ENCODE results near the gene TPX2.

Gene TPX2

GRCh38 chr20:31698803-31699718 is 40.0 kb upstream of the TPX2 start:
- Histone ChIP-seq H3K27me3 (ENCODE audit: insufficient read depth, poor library complexity, severe bottlenecking) (no peaks in the 10 kb centered on the region), H3K4me1 (ENCODE audit: insufficient read depth, poor library complexity, severe bottlenecking) (peaks cover 80% of the 10 kb centered on the region), H3K9me3 (ENCODE audit: severe bottlenecking) (no peaks in the 10 kb centered on the region), H3K27ac (ENCODE audit: poor library complexity, severe bottlenecking) (peak overlapping the region; percentile 99), H3K36me3 (ENCODE audit: low read depth) (peaks cover 98% of the 10 kb centered on the region), H3K4me3 (ENCODE audit: severe bottlenecking) (no peak overlapping the region)
- ATAC-seq (ENCODE audit: low read depth) (peak; percentile 91), DNase-seq (ENCODE audit: low spot score) (peak; percentile 95)
- TF ChIP-seq CTCF (IDR thresholded peaks at IDR 0.05; ENCODE audit: poor library complexity, severe bottlenecking), result no peak

GRCh38 chr20:31699801-31700728 is 39.0 kb upstream of the TPX2 start:
- no peak for TF ChIP-seq CTCF (IDR thresholded peaks at IDR 0.05; ENCODE audit: poor library complexity, severe bottlenecking)
- Histone ChIP-seq H3K27me3 (ENCODE audit: insufficient read depth, poor library complexity, severe bottlenecking) (no peaks in the 10 kb centered on the region), H3K9me3 (ENCODE audit: severe bottlenecking) (no peaks in the 10 kb centered on the region), H3K27ac (ENCODE audit: poor library complexity, severe bottlenecking) (peak overlapping the region; percentile 99), H3K4me3 (ENCODE audit: severe bottlenecking) (no peak overlapping the region), H3K4me1 (ENCODE audit: insufficient read depth, poor library complexity, severe bottlenecking) (peaks cover 78% of the 10 kb centered on the region), H3K36me3 (ENCODE audit: low read depth) (peaks cover 97% of the 10 kb centered on the region)
- no peak for ATAC-seq (ENCODE audit: low read depth)
- no peak for DNase-seq (ENCODE audit: low spot score)

GRCh38 chr20:31700747-31701146 is 38.3 kb upstream of the TPX2 start:
- no peaks in the 10 kb centered on the region for H3K27me3 ChIP-seq (ENCODE audit: insufficient read depth, poor library complexity, severe bottlenecking)
- peak overlapping the region; percentile 99 for H3K27ac ChIP-seq (ENCODE audit: poor library complexity, severe bottlenecking)

GRCh38 chr20:31701591-31701990 is 37.5 kb upstream of the TPX2 start:
- TF ChIP-seq CTCF (IDR thresholded peaks at IDR 0.05; ENCODE audit: poor library complexity, severe bottlenecking), result no peak
- H3K9me3 ChIP-seq (ENCODE audit: severe bottlenecking), result no peaks in the 10 kb centered on the region
- no peak overlapping the region for H3K4me3 ChIP-seq (ENCODE audit: severe bottlenecking)
- peak overlapping the region; percentile 99 for H3K27ac ChIP-seq (ENCODE audit: poor library complexity, severe bottlenecking)
- peaks cover 78% of the 10 kb centered on the region for H3K4me1 ChIP-seq (ENCODE audit: insufficient read depth, poor library complexity, severe bottlenecking)
- ATAC-seq (ENCODE audit: low read depth) (no peak), DNase-seq (ENCODE audit: low spot score) (no peak)
- H3K27me3 ChIP-seq (ENCODE audit: insufficient read depth, poor library complexity, severe bottlenecking), result no peaks in the 10 kb centered on the region
- H3K36me3 ChIP-seq (ENCODE audit: low read depth), result peaks cover 97% of the 10 kb centered on the region

More at GRCh38 chr20:31700747-31701146, 38.3 kb upstream of the TPX2 start:
- DNase-seq (ENCODE audit: low spot score) (no peak), ATAC-seq (ENCODE audit: low read depth) (no peak)
- no peak for TF ChIP-seq CTCF (IDR thresholded peaks at IDR 0.05; ENCODE audit: poor library complexity, severe bottlenecking)
- H3K4me3 ChIP-seq (ENCODE audit: severe bottlenecking), result no peak overlapping the region
- peaks cover 97% of the 10 kb centered on the region for H3K36me3 ChIP-seq (ENCODE audit: low read depth)
- H3K4me1 ChIP-seq (ENCODE audit: insufficient read depth, poor library complexity, severe bottlenecking), result peaks cover 78% of the 10 kb centered on the region
- no peaks in the 10 kb centered on the region for H3K9me3 ChIP-seq (ENCODE audit: severe bottlenecking)
